Heart left ventricle (tissue), 13 donors: ENCODE measurements around the gene CDK5RAP2.

Experiments used
- POLR2A ChIP-seq, 2 donors: fragments of 450-650 bp; IDR thresholded peaks; one replicate each; pipeline ENCODE4 v1.6.1; 2017; ENCODE audit warnings: antibody characterized with exemption in 2 of 2, mild to moderate bottlenecking in 2 of 2, moderate library complexity in 2 of 2
- TF ChIP-seq, protein P1 (sequence below), 12 donors: fragments of 200-600 bp; sonication (generic) in 4 of 12; IDR thresholded peaks; one replicate each; pipeline versions ENCODE4 v1.5.0 to v1.8.0; 2018 to 2022; ENCODE audit warnings: antibody characterized with exemption in 12 of 12, mild to moderate bottlenecking in 5 of 12
- donor health status: ischemic (EF 13 %, LVEDD 7.1; RV severe dilation, severe dysfunction).
- donor health status: DM: no; HTN: yes; CAD: no.
- donor health status: DM: no; HTN: no; CAD: no.
- donor health status: ischemic (EF 25% LVEDD 6.9; RV normal size, moderate dysfunction).
- donor health status: ischemic (EF 25% LVEDD 5.7; RV mildly dilated, moderate dysfunction).
- donor health status: ischemic (EF 35%, LVEDD 5.7; RV mildly dilated, moderate dysfunction).
- donor health status: nonischemic (EF 11% LVEDD 7.7; RV severe dilation, severe dysfunction).
- donor health status: DM: yes; HTN: yes; CAD: no.
- donor health status: PGD.
- donor health status: ischemic (EF 29% LVEDD 5.4; RV normal size, mild dysfunction).
- donor health status: nonischemic (EF 23%, LVEDD 6.1; RV moderate dilation, normal function).

DNA sequence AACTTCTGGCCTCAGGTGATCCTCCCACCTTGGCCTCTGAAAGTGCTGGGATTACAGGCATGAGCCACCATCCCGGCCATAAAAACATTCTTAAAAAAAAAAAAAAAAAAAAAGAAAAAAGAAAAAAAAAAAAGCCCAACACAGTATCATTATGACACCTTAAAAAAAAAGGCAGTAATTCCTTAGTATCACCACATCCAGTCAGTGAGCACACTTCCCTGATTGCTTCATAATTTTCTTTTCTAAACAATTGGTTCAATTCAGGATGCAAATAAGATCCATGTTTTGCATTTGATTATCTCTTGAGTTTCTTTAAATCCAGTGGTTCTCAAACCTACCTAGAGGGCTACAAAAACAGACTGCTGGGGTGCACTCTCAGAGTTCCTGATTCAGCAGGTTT, 182.5 kb downstream of the CDK5RAP2 start:
- TF ChIP-seq, protein P1, sequence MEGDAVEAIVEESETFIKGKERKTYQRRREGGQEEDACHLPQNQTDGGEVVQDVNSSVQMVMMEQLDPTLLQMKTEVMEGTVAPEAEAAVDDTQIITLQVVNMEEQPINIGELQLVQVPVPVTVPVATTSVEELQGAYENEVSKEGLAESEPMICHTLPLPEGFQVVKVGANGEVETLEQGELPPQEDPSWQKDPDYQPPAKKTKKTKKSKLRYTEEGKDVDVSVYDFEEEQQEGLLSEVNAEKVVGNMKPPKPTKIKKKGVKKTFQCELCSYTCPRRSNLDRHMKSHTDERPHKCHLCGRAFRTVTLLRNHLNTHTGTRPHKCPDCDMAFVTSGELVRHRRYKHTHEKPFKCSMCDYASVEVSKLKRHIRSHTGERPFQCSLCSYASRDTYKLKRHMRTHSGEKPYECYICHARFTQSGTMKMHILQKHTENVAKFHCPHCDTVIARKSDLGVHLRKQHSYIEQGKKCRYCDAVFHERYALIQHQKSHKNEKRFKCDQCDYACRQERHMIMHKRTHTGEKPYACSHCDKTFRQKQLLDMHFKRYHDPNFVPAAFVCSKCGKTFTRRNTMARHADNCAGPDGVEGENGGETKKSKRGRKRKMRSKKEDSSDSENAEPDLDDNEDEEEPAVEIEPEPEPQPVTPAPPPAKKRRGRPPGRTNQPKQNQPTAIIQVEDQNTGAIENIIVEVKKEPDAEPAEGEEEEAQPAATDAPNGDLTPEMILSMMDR (IDR thresholded peaks at IDR 0.05), result no peak
- no peak for TF ChIP-seq POLR2A (IDR thresholded peaks at IDR 0.05)
